Common myeloid progenitor, CD34-positive (primary cell): ENCODE results near the gene HSPA6.
"Not testable (repeated sequence)": the region's sequence is repeated elsewhere in the genome, so short reads cannot be mapped to it uniquely, and the experiment has no call there.

Source experiments
- CTCF ChIA-PET: fragments of 350-600 bp; sonication (Branson Sonifier 250); formaldehyde crosslinking; loops from one replicate; lab custom pipeline; 2021; ENCODE audit warnings: antibody characterized with exemption; lab: Charles Lee
- POLR2A ChIA-PET: fragments of 350-600 bp; sonication (Branson Sonifier 250); formaldehyde crosslinking; loops from one replicate; lab custom pipeline; 2021; ENCODE audit warnings: antibody characterized with exemption; lab: Charles Lee
- DNase-seq, 3 donors: peaks; one replicate each; pipeline versions ENCODE4 v3.0.0 to v3.0.0-alpha.2; 2013
- H3K27ac ChIP-seq, 2 experiments: 1 replicate in 1 of 2; 2 replicates in 1 of 2; pipeline ENCODE4 v1.7.0; 2013; ENCODE audit warnings: inconsistent platforms in 2 of 2, low read length in 2 of 2, mild to moderate bottlenecking in 2 of 2, low read depth in 1 of 2, moderate library complexity in 1 of 2; ENCODE audit not compliant: severe bottlenecking in 2 of 2, insufficient read depth in 1 of 2, poor library complexity in 1 of 2
- H3K27me3 ChIP-seq, 5 experiments: replicated peaks in 2 of 5; 1 replicate in 3 of 5; 2 replicates in 2 of 5; pipeline versions ENCODE4 v1.6.1 to v1.7.0; 2013; ENCODE audit warnings: low read length in 4 of 5, mild to moderate bottlenecking in 2 of 5, moderate library complexity in 2 of 5, inconsistent platforms in 1 of 5; ENCODE audit not compliant: insufficient read depth in 5 of 5, control insufficient read depth in 4 of 5
- H3K36me3 ChIP-seq, 4 experiments: 1 replicate in 2 of 4; 2 replicates in 2 of 4; pipeline versions ENCODE4 v1.6.1 to v1.7.0; 2013; ENCODE audit warnings: low read length in 3 of 4, control low read depth in 1 of 4, mild to moderate bottlenecking in 1 of 4; ENCODE audit not compliant: control insufficient read depth in 4 of 4, insufficient read depth in 4 of 4
- H3K4me1 ChIP-seq, 4 experiments: 1 replicate in 3 of 4; 2 replicates in 1 of 4; pipeline versions ENCODE4 v1.6.1 to v1.7.1; 2013; ENCODE audit warnings: low read length in 3 of 4, mild to moderate bottlenecking in 3 of 4, control low read depth in 1 of 4, inconsistent platforms in 1 of 4, moderate library complexity in 1 of 4; ENCODE audit not compliant: control insufficient read depth in 4 of 4, insufficient read depth in 4 of 4; ENCODE audit errors: control extremely low read depth in 1 of 4
- H3K4me3 ChIP-seq, 7 experiments: 1 replicate in 4 of 7; 2 replicates in 3 of 7; pipeline versions ENCODE4 v1.5.1 to v1.7.0; 2013; ENCODE audit warnings: mild to moderate bottlenecking in 7 of 7, low read length in 6 of 7, moderate library complexity in 6 of 7, inconsistent platforms in 2 of 7, low read depth in 2 of 7, control low read depth in 1 of 7; ENCODE audit not compliant: insufficient read depth in 4 of 7, control insufficient read depth in 1 of 7; ENCODE audit errors: extremely low read depth in 1 of 7
- H3K9me3 ChIP-seq, 5 experiments: 1 replicate in 4 of 5; 2 replicates in 1 of 5; pipeline versions ENCODE4 v1.6.1 to v1.7.1; 2013; ENCODE audit warnings: low read length in 4 of 5, mild to moderate bottlenecking in 2 of 5, inconsistent platforms in 1 of 5, low read depth in 1 of 5, moderate library complexity in 1 of 5; ENCODE audit not compliant: control insufficient read depth in 4 of 5, insufficient read depth in 2 of 5; ENCODE audit errors: control extremely low read depth in 1 of 5
- WGBS: methylation state at CpG from one replicate; pipeline ENCODE4 v1.1.5; 2013; ENCODE audit not compliant: insufficient coverage; 5-methylcytosine and 5-hydroxymethylcytosine counted together

The HSPA6 gene

DNA sequence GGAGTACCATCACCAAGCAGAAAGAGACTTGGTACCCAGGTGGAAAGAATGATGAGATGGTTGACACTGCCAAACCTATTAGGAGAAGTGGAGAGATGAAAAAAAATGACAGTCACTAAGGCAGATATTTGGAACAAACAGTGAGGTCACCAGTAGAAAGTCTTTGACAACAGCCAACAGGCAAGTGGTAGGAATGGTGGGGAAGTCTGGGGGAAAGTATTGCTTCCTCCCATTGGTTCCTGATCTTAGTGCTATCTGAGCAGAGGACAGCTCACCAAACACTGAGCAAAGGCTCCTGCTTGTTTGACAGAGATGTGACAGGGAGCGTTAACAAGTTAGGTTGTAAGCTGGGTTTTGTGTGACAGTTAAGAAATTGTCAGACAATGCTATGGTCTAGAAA, 18.8 kb downstream of the HSPA6 start:
- H3K4me3 ChIP-seq, H3K9me3 ChIP-seq, CTCF ChIA-PET, DNase-seq, H3K27me3 ChIP-seq, POLR2A ChIA-PET, H3K36me3 ChIP-seq: not testable (repeated sequence)
- WGBS, result no CpG with 5 or more reads among the region's 1 CpG
- Histone ChIP-seq H3K27ac (peak overlapping the region in 1 of 2 experiments; percentile 58), H3K4me1 (peaks cover 3 to 23% (median 4%) of the 10 kb centered on the region in 4 experiments)

DNA sequence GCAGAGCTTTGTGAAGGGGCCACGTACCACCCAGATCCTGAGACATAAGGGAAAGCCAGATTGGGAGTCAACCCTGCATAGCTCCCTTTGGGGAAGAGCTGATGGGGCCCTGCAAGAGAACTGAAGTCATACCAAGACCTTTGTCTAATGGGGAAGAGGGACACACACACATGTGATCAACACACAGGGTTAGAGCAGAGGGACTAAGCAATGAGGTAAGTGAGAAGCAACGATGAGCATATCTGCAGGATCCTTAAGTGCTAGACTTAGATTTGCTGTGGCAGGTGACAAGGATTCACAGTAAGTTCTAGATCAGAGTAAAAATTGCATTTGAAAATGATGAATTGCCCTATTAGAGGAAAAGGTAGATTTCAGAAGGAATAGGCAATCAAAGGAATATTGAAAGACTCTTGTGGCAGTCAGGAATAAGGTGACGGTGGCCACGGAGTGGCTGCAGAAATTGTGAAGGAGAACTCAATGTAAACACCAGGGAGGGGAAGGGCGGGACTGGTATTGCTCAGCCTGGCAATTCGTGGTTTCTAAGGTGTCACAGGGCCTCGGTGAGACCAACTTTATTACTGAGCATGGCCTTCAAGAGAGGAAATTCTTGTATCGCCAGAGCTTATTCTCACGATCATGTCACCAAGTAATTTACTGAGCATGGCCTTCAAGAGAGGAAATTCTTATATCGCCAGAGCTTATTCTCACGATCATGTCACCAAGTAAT, 20.8 kb downstream of the HSPA6 start:
- H3K36me3 ChIP-seq, H3K9me3 ChIP-seq, POLR2A ChIA-PET, H3K4me3 ChIP-seq, H3K27ac ChIP-seq, CTCF ChIA-PET, H3K27me3 ChIP-seq, DNase-seq: not testable (repeated sequence)
- WGBS, result 62% methylated on average over 5 of the region's 11 CpGs
- peaks cover 0 to 19% (median 3%) of the 10 kb centered on the region in 4 experiments for H3K4me1 ChIP-seq

DNA sequence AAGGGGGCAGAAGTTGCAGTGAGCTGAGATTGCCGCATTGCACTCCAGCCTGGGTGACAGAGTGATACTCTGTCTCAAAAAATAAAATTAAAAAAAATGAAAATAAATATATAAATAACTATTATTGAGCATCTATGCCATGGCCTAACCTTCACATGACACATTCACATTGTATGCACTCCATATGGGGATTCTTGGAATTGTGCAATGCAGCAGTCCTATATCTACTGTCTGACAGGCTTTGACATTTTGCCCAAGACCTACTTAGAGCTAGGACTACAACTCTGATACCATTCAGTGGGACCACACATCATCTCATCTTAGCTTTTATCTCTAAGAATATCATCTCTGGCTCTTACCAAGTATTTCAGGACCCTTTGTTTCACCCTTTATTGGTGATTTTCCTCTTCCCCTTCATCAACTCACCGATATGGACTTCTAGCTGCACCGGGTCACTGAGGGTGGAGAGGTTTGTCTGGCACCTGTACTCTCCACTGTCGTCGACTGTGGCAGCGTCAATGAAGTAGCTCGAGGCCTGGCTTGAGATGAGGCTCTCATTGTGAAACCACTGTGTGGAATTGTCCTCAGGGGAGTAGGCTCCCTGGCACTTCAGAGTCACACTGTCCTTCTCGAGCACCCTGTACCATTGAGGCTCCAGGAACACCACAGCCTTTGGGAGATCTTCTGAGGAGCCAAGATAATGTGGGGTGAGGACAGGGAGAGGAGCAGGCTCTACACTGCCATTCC, 23.8 kb downstream of the HSPA6 start:
- CTCF ChIA-PET, POLR2A ChIA-PET, H3K9me3 ChIP-seq, DNase-seq, H3K27me3 ChIP-seq, H3K36me3 ChIP-seq, H3K27ac ChIP-seq, H3K4me1 ChIP-seq, H3K4me3 ChIP-seq: not testable (repeated sequence)
- no CpG with 5 or more reads among the region's 8 CpGs for whole genome bisulfite sequencing

DNA sequence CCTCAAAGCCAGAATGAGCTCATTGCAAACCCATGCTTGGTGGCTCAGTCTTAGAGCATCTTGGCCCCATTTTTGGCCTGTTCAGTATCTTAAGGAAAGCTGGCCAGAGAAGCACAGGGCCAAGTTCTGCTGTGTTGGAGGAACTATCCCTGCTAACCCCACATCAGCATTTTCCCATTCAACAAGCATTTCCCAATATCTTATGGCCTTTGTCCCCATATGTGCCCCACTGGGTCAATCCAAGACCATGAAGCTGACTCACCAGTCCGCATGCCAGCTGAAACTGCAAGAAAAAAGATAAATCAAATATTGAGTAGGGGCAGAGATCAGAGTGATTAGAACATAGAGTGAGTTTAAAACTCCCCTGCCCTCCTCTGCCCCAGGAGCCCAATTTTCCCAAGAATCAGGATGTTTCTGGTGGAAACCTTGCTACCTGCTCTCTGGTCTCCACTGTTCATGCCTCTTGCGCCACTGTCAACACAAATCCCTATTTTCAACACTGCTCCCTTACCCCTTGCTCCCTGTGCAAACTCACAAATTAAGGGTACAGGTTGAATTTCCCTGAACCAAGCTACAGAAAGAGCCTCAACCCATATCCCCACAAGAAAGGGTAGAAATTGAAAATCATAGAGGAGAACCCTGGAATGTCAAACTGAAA, 24.5 kb downstream of the HSPA6 start:
- H3K36me3 ChIP-seq, H3K9me3 ChIP-seq, POLR2A ChIA-PET, CTCF ChIA-PET, H3K27me3 ChIP-seq, DNase-seq, H3K4me1 ChIP-seq, H3K27ac ChIP-seq, H3K4me3 ChIP-seq: not testable (repeated sequence)
- WGBS, result no CpG with 5 or more reads among the region's 2 CpGs

DNA sequence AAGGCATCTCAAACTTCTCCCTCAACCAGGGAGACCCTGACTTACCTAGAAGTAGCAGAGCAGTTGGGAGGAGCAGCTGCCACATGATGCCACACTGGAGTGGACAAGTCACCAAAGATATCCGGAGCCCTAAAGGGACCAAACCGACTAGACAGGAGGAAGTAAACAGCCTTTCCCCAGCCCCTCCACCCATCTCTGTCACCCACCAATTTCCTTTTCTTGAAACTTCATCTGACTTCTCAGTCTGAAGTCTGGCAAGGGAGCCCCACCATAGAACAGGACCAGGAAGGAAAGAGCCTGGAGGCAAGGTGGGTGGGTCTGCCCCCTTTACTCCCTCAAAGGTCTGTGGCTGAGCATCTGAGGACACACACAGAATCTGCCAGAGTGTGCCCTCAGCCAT, 25.3 kb downstream of the HSPA6 start, which contains the start of gene FCGR3A:
Gene FCGR3A, minus strand, starts transcription at position 167 of the 400 bp plus-strand sequence. Its CDS starts 82 bp downstream, at position 85.
- POLR2A ChIA-PET, result no interaction called here
- WGBS, result no CpG with 5 or more reads among the region's 2 CpGs
- H3K36me3 ChIP-seq, result no peaks in the 10 kb centered on the region
- no peak within 1 kb of the TSS for H3K27ac ChIP-seq
- no peaks in the 10 kb centered on the region for H3K9me3 ChIP-seq
- H3K4me3 ChIP-seq, result no peak within 1 kb of the TSS
- CTCF ChIA-PET, result interaction anchor here (1.3 kb wide), 1 partner anchor 67 kb away, joined by 3 read pairs; no protein-coding TSS in a partner anchor
- DNase-seq, result no peak
- H3K27me3 ChIP-seq, result no peaks in the 10 kb centered on the region
- H3K4me1 ChIP-seq, result no peaks in the 10 kb centered on the region

DNA sequence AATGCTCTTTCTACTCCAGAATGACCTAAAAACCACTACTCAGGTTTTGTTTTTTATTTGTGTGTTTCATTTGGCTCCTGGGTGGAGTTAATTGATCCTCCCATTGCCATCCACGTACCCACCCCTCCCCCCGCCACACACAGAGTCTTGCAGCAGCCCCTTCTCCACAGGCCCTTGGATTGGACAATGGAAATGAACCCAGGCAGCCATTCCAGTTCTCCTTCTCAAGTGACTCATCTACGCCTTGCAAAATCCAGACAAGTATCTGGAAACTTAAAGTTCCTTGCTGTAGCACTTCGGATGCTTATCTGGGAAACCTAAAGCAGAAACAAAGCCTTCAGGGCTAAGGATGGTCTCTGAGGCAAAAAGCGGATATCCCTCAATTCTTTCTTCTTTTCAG, 26.6 kb downstream of the HSPA6 start:
- H3K9me3 ChIP-seq, H3K36me3 ChIP-seq, H3K27ac ChIP-seq, DNase-seq, H3K27me3 ChIP-seq, H3K4me3 ChIP-seq, POLR2A ChIA-PET, H3K4me1 ChIP-seq, CTCF ChIA-PET: not testable (repeated sequence)
- 100% methylated on average over 2 of the region's 5 CpGs for WGBS

DNA sequence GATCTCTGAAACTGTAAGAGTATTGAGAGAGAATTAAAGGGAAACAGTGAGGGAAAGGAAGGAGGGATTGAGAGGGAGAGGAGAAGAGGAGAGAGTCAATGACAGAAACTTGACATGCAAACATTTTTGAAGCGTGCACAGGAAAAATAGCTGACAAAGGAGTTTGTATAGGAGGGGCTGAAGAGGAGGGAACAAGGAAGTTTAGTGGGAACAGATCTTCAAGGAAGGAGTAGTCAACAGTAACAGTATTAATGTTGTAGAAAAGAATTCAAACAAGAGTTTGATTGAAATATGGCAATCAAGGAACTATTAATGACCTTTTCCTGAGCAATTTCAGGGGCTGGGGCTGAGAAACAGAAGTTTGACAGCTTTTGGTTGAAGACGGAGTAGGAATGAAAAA, 29.3 kb downstream of the HSPA6 start:
- H3K27me3 ChIP-seq, H3K4me3 ChIP-seq, H3K36me3 ChIP-seq, H3K4me1 ChIP-seq, H3K9me3 ChIP-seq, CTCF ChIA-PET, POLR2A ChIA-PET, DNase-seq, H3K27ac ChIP-seq: not testable (repeated sequence)
- WGBS, result 100% methylated on average over 1 of the region's 2 CpGs
